Stimulated activated CD4-positive, alpha-beta T cell treated with anti-CD3 and anti-CD28 coated beads, Interleukin-4, amount 100 ng/mL, for 1 hour (primary cell): ENCODE results near the gene DNM1.

Experiments
- DNase-seq: peaks from one replicate; pipeline ENCODE4 v3.0.0-alpha.2; 2020

DNM1 gene

DNA sequence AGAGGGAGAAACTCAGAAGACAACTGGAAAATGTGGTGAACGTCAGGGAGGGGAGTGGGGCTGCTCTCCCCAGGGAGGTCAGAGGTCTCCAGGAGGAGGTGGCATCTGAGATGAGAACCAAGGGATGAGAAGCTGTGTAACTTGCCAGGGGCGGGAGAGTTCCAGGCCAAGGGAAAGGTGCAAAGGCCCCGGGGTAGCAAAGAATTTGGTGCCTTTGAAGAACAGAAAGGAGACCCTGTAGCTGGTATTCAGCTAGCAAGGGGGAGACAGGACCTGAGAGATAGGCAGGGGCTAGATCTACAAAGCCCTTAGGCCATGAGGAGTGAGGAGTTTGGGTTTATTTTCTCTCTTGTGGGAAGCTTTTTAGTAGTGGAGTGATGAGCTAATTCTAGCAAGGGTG is 3.3 kb downstream of the DNM1 start:
- DNase-seq = no peak

DNA sequence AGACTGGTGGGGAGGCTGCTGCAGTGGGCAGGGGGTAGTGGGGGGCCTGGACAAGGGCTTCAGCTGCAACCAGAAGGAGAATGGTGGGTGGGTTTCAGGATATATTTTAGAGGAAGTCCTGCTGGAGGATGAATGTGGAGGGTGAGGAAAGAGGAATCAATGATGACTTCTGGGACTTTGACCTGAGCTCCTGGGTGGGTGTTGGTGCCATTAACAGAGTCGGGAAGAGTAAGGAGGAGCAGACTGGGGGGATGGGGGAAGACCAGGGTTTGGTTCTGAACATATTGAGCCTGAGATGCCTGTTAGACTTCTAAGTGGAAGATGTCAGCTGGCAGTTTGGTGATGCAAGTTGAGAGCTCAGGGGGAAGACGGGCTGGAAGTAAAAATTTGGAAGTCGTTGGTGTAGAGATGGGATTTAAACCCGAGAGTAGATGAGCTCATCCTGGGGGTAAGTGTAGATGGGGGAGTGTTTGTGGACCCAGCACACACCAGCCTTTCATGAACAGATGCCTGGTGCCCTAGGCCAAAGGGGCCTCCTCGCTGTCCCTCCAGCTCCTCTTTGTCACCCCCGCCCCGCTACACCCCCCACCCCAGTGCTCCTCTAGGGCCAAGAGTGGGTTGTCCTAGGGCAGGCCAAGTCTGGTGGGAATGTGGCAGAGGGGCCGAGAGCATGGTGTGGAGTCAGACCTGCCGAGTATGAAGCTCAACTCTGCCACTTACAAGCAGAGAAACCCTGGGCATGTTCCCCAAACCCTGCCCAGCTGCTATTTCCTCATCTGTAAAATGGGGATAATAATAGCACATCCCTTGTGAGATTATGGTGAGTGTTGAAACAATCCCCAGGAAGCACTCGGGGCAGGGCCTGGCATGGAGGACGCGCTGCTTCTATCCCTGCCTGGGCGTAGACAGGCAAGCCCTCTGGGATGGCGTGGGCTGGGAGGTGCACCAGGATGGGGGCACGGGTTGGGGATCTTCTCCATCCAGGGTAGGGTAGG is 4.0 kb downstream of the DNM1 start:
- DNase-seq = no peak

DNA sequence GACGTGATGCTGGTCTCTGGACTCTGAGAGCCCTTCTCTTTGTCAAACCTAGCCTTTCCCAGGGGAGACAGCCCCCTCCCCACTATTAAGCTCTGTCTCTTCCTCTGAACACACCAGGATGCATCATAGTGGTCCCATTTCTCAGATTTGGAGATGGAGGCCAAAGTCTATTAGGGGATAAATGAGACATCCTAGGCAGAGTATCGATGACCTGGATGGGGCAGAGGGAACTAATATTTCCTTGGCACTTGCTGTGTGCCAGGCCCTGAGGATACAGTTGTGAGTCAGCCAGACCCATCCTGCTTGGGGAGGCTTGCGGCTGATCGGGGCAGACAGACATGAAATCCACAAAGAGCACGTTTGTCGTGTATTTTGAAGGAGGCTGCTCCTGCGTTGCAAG is 5.2 kb downstream of the DNM1 start:
- DNase-seq = no peak

DNA sequence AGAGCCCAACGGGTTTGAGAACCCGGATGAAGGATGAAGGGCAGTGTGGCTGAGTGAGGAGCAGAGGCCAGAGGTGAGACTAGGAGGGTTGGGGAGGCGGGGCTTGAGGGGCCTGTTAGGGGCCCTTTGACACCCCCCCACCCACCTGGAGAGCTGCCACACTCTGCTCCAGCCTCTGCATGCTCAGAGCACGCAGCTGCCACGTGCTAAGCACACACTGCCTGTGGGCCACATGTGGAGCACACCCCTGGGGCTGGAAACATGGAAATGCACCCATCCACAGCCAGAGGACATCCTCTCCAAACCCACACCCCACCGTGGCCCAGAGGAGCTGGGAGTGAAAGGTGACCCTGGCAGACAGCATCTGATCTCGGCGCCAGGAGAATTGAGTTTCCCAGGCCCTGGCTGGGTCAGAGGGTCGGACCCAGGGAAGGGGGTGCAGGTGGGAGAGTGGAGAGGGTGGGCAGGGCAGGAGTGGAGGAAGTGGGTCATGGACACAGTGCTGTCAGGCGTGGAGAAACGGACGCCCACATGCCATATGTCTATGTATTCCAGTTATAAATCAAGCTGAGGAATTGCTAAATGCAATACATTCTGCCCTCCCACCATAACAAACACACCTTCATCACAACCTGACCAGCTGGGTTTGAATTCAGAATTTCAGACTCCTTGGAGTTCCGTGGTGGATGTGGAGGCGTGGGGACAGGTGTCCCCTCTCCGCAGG is 5.9 kb downstream of the DNM1 start:
- no peak for DNase-seq

DNA sequence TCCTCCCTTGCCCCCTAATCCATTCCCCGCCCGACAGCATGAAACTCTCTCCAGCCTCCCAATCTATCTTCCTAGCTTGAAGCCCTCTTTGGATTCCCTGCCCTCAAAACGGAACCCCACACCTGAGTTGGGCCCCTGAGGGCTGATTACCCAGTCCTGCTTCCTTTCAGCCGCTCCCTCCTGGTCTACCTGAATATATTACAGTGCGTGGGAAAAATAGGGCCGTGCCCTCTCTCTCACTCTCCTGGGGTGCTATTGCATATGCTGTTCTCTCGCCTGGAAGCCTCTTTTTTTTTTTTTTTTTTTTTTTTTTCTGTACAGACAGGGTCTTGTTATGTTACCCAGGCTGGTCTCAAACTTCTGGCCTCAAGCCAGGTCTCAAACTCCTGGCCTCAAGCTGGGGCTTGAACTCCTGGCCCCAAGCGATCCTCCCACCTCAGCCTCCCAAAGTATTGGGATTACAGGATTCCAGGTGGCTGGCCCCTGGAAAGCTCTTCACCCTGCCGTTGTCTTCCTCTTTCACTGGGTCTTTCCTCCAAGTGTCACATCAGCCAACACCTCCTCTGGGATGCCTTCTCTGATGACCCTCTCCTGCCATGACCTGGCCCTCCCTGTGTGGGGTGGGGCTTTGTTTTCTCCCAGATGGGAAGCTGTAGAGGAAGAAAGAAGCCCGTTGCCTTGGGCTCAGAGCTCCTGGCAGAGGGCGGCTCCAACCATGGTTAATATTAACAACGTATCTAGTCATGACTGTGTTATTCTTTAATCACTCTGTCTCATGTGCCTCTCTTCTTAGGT is 8.2 kb downstream of the DNM1 start:
- no peak for DNase-seq

DNA sequence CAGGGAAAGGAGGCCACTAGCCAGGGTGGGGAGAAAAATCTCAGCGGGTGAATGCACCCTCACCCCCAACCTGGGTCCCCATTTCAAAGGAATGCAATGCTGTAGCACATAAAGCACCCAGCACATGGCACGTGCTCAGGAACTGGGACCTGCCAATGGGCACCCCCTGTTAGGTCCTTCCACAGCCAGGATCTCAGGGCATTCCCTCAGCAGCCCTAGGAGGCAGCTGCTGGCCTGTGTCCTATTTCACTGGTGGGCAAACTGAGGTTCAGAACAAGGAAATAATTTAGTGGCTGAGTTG is 8.8 kb downstream of the DNM1 start:
- no peak for DNase-seq

DNA sequence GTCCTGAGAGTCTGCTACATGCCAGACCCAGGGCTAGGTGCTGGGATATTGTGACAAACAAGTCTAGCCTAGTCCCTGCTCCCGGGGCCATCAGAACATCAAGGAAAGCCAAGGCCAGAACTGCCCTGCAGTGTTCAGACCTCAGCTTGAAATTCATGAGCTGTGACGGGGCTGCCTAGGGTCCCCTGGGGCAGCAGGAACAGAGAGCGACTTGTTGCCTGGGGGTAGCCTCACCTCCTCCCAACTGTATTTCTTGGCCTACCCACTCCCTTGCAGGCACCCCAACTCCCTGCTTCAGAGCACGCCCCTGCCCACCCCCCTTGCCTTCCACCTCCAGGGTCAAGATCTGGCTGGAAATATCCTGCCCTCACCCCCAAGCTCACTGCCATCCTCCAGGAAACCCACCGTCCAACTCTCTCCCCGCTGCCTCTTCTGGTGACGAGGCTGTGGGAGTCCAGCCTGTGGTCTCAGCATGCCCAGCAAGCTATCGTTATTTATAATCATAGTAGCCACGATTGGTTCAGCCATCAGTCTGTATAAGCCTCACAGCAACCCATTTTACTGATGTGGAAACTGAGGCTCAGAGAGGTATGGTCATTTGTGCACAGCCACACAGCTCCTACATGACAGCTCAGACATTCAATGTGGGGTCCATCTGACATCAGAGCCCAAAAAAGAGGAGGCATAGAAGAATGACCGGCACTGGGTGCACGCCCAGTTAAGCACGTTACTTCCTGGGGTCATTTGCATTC is 10.7 kb downstream of the DNM1 start:
- no peak for DNase-seq

DNA sequence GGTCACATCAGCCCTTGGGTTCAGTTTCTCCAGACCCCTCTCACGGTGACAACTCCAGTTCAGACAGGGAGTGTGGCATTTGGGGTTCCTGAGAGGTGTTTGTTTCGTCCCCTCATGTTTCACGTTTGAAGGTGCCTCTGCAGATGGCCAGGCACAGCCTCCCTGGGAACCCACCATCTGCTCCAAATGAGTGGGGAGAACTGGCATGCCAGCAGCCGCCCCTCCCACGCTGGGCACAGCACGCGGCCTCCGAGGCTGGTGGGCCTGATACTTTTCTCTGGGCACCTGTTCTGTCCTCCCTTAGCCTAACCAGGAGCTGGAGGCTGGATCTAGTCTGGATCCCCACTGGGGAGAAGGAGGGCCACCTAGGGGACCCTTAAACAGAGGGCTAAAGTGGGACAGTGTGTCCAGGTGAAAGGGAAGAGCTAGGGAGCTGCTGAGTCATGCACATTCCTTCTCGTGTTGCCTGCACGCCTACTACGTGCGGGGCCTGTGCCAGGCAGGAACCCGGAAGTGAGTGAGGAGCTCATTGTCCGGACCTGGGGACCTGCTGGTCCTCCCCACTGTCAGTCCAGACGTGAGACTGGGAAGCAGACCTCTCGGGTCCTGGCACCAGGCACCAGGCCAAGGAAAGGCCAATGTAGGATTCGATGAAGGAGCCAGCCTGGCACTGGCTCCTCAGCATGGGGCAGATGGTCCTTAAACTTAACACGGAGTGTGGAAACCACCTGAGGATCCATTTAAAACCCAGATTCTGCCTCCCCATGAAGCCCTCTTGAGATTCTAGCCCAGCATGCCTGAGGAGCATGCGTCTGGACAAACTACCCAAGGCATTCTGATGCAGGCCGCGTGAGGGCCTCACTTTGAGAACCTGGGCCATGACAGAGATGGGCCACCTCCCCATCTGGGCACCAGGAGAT is 11.7 kb downstream of the DNM1 start:
- no peak for DNase-seq

DNA sequence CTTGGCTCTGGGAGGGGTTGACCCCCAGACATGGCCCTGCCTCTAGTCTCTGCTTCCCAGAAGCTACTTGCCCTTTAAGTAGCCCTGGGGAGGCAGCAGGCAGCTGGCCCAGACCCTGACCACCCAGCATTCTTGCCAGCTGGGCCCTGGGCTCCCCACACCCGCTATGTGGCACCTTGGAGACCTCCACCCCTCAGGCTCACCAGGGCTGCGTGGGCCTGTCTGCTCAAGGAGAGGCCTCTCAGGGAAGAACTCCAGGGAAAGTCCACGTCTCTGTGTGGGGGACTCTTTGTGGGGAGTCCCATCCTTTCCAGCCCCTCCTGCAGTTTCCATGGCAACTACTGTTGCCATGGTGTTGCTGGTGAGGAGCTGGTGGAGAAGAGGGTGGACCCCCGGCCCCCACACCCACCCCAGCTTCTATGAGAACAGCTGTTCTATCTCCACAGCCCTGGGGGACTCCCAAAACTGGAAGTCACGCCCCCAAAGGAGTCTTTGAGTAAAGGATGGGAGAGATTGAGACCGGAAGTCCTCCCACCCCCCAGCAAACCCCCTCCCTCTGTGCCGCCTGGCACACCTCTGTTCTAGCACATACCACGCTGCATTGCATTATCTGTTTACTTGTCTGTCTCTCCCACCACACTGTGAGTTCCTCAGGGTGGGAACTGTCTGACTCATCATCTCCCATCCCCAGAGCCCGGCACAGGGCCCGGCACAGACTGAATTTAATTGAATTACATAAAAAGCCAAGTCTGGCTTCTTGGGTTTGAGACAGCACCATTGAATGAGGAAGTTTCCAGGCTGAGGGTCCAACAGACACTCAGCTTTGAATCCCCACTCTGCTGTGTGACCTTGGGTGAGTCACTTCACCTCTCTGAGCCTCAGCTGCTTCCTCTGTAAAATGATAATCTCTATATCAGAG is 12.6 kb downstream of the DNM1 start:
- DNase-seq = no peak

DNA sequence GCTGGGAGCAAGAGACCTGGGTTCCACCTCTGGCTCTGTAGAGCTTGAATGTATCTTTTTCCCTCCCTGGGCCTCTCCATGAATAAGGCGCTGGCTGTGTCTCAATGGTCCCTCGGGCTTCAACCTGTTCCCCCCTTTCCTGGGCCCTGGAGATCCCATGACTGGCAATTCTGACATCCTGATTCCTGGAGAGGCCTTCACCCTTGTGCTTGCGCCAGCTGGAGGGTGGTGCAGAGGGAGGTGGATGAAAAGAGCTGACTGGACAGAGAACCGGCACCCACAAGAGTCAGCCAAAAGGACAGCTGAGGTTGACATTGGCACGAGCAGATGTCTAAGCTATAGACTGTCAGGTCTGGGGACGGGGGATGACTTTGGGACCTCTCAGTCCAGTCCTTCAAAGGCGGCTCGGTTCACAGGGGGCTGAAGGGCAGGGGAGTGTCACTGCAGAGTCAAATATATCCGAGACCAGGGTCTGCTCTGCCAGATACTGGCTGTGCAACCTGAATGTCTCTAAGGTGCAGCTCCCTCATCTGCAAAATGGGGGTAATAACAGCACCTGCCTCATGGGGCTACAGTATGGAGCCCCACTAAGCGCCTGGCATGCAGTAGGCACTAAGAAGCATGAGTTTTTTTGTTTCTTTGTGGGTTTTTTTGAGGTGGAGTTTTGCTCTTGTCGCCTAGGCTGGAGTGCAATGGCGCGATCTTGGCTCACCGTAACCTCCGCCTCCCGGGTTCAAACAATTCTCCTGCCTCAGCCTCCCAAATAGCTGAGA is 13.8 kb downstream of the DNM1 start:
- DNase-seq = no peak

DNA sequence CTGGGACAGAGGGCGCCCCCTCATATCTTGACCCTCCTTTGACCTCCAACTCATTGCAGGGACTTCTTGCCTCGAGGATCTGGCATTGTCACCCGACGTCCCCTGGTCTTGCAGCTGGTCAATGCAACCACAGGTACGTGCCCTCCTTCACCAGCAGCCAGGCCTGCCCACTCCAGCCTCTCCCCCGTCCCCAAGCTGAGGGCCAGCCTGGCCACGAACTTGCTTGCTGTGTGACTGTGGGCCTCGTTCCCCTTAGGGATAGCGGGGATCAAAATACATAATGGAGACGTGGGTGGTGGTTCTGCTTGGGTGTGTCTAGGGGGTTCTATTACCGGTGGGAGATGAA is 15.0 kb downstream of the DNM1 start:
- DNase-seq = no peak

DNA sequence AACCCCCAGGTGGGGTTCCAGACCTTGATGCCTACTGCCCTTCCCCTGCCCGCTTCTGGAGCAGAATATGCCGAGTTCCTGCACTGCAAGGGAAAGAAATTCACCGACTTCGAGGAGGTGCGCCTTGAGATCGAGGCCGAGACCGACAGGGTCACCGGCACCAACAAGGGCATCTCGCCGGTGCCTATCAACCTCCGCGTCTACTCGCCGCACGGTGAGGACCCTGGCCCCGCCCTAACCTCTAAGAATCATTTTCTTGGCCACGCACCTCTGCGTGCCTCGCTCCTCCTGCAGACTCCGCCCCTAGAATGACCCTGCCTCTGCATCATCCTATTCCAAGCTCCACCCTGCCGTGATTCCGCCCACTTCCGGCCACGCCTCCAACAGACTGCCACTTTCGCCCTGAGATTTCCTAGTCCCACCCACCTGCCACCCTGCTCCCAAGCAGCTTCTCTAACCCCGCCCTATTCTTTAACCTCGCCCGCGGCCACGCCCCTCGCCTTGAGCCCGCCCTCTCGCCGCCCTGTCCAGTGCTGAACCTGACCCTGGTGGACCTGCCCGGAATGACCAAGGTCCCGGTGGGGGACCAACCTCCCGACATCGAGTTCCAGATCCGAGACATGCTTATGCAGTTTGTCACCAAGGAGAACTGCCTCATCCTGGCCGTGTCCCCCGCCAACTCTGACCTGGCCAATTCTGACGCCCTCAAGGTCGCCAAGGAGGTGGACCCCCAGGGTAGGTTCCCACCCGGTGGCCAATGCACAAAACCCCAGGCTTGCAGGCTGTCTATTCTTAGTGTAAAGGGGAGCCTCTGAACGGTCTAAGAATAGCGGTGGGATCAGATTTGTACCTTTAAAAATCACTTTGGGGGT is 15.6 kb downstream of the DNM1 start:
- peak; percentile 91 for DNase-seq

DNA sequence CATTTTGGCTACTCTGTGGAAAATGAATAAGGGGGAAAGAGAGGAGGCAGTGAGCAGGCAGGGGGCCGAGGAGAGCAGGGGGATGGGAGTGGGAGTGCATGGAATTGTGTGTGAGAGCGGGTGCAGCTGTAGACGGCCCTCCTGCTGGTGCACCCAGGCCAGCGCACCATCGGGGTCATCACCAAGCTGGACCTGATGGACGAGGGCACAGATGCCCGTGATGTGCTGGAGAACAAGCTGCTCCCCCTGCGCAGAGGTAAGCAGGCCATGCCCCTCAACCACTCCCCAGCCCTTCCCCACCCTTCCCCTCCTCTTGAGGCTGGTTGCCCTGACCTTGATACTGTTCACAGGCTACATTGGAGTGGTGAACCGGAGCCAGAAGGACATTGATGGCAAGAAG is 16.7 kb downstream of the DNM1 start:
- DNase-seq = no peak

DNA sequence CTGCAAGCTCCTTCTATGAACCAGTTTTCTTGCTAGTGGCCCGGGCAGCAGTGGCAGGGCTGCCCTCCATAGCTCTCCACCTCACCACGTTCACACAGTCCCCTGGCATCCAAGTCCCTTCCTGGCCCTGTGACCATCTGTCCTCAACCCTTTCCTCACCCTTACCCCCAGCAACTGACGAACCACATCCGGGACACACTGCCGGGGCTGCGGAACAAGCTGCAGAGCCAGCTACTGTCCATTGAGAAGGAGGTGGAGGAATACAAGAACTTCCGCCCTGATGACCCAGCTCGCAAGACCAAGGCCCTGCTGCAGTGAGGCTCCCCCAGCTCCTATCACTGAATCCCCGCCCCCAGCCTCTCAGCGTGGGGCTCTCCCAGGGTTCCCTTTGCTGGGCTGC is 18.8 kb downstream of the DNM1 start:
- no peak for DNase-seq

DNA sequence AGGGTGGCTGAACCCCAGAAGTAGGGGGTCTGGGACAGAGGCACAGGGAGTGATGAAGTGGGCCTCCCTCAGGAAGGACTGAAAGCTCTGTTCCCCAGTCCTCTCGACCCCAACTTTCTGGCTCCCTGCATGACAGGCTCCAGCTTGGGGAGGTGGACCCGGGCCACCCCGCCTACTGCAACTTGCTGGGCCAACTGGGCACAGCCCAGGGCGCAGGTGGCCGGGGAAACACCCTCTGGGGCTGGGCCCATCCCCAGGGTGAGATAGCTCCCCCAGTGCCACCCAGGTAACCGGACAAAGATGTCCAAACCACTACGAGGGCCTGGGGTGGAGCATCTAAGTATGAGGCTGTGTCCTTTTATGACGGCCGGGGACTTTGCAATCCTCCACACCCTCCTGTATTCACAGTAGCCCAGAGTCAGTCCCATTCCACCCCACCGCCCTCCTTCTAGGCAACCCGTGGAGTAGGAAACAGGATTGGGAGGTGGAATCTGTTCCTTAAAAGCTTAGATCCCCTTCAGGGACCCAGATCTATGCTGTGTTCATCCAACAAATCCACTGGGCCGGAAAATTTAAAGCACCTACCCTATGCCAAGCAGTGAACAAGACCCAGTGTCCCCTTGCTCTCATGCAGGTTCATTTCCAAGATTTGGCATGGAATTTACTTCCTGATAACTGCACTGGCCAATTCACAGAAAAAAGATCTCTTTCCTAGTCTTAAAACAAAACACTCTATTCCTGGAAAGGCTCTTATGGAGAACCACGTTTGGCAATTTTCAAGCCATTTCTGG is 19.9 kb downstream of the DNM1 start:
- no peak for DNase-seq

DNA sequence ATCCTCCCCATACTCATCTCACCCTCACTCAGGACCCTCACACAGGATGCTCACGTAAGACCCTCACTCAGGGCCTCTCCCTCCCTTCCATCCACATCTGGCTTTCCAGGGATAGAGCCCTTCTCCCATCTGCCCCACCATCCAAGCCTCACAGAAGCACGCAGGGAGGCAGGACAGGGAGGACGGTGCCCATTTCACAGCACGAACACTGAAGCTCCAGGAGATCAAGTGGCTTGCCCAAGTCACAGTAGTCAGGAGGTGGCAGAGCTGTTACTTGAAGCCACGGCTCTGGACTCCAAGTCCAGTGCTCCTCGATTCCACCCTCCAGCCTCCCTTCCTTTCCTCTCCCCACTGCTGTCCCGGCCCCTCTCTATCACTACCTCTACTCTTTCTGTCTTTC is 21.7 kb downstream of the DNM1 start:
- no peak for DNase-seq

DNA sequence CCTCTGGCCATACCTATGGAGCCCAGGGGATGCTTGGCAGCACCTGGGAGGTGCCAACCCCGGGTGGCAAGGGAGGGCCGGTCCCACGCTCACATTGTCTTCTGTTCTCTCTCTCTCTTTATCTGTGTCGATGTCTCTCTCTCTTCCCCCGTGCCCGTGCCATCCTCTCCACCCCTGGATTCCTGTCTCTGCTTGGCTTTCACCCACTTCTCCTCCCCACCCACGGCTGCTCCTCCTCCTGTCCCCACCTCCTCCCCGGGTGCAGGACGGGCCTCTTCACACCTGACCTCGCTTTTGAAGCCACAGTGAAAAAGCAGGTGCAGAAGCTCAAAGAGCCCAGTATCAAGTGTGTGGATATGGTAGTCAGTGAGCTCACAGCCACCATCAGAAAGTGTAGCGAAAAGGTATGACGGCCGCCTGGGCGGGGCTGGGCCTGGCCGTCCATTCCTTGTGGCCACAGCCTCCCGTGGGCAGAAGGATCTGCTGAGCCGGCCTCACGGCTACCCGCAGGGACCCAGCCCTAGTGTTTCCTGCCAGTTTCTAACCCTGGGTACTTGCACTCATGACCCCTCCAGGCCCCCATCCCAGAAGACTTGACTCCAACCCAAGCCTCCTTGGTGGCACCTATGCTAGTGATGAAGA is 22.7 kb downstream of the DNM1 start:
- no peak for DNase-seq

DNA sequence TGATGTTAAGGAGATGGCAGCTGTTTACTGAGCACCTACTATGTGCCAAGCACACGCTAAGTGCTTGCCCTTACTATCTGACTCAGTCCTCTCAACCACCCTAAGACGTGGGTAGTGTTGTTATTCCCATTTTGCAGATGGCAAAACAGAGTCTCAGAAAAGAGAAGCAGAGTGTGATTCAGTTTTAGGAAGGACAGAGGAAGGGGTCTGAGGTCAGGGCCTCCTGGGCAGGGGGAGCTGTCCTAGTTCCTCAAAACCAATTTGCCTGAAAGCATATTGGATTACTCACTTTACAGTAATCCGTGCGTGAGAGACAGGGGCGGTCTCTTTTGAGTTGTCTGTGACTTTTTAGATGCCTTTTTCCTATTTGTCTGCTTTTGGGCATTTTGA is 23.2 kb downstream of the DNM1 start:
- no peak for DNase-seq
